ENCODE results near the gene HMCN2.

DNA sequence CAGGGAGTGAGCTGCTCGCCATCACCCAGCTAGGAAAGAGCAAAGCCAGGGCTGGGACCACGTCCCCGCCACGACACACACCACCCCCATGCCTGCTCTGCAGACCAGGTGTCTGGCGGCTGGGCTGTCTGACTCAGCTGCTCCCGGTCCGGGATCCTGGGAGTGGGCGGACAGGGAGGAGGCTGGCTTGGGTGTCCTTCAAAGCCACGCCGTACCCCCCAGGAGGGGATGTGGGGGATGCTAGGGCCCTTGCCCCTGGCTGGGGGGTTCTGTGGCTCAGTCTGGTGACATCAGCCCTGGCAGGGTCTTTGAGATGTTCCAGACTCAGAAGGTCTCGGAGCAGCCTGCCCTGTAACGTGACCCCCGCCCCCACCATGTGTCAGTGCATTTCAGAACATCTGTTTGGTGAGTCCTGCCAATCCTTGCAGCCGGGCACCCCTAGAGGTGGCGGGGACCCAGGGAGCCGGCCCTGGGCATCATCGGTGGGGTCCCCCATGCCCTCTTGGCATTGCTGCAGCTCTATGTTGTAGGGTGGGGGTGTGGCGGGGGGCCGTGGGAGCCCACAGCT is 62.3 kb downstream of the HMCN2 start:
- TF ChIP-seq, protein P1, sequence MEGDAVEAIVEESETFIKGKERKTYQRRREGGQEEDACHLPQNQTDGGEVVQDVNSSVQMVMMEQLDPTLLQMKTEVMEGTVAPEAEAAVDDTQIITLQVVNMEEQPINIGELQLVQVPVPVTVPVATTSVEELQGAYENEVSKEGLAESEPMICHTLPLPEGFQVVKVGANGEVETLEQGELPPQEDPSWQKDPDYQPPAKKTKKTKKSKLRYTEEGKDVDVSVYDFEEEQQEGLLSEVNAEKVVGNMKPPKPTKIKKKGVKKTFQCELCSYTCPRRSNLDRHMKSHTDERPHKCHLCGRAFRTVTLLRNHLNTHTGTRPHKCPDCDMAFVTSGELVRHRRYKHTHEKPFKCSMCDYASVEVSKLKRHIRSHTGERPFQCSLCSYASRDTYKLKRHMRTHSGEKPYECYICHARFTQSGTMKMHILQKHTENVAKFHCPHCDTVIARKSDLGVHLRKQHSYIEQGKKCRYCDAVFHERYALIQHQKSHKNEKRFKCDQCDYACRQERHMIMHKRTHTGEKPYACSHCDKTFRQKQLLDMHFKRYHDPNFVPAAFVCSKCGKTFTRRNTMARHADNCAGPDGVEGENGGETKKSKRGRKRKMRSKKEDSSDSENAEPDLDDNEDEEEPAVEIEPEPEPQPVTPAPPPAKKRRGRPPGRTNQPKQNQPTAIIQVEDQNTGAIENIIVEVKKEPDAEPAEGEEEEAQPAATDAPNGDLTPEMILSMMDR (IDR thresholded peaks at IDR 0.05; ENCODE audit: extremely low read depth in 1 of 2, insufficient read depth in 1 of 2, low read depth in 1 of 2, low read length in 2 of 2) = no peak
- TF ChIP-seq POLR2A (IDR thresholded peaks at IDR 0.05; ENCODE audit: low read depth, low read length) = no peak
- TF ChIP-seq, protein P2, sequence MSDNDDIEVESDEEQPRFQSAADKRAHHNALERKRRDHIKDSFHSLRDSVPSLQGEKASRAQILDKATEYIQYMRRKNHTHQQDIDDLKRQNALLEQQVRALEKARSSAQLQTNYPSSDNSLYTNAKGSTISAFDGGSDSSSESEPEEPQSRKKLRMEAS (IDR thresholded peaks at IDR 0.05; ENCODE audit: insufficient read depth, insufficient read length) = no peak
- no peak for TF ChIP-seq POLR2AphosphoS5 (IDR thresholded peaks at IDR 0.05; ENCODE audit: insufficient read depth, low read depth, low read length)
- no peak for TF ChIP-seq EZH2 (IDR thresholded peaks at IDR 0.05; ENCODE audit: borderline replicate concordance, low read depth, low read length, severe bottlenecking)
- TF ChIP-seq MYC (IDR thresholded peaks at IDR 0.05; ENCODE audit: low read depth, low read length) = no peak
- TF ChIP-seq JUN (IDR thresholded peaks at IDR 0.05; ENCODE audit: borderline replicate concordance, insufficient read depth, insufficient read length, low read depth) = no peak
